ENCODE results near the gene B4GALNT2.
"Not testable (repeated sequence)": the region's sequence is repeated elsewhere in the genome, so short reads cannot be mapped to it uniquely, and the experiment has no call there.

The B4GALNT2 gene

DNA sequence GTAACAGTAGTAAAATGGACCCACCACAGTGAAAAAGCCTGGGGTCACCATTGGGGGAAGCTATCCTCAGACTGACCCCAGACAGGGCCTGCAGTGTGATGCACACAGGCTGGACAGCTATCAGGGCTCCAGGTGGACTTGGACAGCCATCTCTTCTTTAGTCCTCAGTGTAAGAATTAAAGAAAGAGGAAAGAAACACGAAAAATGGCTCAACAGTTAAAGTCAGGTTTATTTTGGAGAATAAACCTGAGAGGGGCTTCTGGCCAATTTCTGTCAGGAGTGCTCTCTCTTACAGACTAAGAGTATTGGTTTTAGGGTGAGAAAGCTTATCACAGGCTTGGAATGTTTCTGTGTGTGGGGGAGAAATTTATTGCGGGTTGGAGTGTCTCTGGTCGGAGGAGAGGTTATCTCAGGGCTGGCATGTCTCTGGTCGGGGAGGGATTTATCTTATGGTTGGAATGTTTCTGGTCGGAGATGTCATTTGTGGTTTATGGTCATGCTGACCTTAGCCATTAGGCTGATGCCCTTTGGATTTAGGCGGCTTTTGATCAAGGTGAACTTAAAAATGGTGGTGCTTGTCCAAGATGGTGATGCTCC is 10.8 kb upstream of the B4GALNT2 start:
- no peak for DNase-seq

GRCh38 chr17:49122566-49122965 is 10.0 kb upstream of the B4GALNT2 start:
- no peak for DNase-seq

DNA sequence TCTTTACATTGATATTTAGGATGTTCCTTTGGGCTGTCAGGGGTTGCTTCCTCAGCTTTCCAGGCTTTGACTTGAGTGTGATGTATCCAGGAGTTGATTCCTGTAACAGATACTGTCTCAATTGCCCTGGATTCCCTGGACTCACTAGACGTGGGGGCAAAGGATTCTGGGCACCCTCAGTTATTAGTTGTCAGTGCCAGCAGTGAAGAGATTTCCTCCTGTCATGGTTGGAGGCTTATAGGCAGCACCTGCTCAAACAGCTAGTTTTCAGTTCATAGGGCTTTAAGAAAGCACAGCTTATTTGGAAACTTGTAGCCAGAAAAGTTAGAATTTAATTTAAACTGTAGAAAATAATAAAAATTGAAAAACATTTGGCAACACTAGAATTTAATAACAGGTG is 9.5 kb upstream of the B4GALNT2 start:
- no peak for DNase-seq

DNA sequence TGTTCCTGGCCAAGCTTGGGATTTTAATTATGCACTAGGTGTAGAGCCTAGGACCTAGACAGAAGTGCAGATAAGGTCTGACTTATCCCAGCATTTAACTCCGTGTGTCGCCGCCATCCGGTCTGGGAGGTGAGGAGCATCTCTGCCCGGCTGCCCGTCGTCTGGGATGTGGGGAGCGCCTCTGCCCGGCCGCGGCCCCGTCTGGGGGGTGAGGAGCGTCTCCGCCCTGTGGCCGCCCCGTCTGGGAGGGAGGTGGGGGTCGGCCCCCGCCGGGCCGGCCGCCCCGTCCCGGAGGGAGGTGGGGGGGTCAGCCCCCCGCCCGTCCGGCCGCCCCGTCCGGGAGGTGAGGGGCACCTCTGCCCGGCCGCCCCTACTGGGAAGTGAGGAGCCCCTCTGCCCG is 7.1 kb upstream of the B4GALNT2 start:
- no peak for DNase-seq

DNA sequence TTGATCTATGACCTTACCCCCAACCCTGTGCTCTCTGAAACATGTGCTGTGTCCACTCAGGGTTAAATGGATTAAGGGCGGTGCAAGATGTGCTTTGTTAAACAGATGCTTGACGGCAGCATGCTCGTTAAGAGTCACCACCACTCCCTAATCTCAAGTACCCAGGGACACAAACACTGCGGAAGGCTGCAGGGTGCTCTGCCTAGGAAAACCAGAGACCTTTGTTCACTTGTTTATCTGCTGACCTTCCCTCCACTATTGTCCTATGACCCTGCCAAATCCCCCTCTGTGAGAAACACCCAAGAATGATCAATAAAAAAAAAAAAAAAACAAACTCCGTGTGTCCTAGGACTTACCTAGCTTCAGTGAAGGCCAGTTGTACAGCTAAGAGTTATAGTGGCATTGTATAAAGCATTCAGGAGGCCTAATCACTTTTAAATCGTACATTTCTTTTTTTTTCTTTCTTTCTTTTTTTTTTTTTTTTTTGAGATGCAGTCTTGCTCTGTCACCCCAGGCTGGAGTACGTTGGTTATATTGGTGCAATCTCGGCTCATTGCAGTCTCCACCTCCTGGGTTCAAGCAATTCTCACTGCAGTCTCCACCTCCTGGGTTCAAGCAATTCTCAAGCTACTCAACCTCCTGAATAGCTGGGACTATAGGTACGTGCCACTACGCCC is 6.2 kb upstream of the B4GALNT2 start:
- not testable (repeated sequence) for DNase-seq

GRCh38 chr17:49129359-49129950 is 3.1 kb upstream of the B4GALNT2 start:
- not testable (repeated sequence) for DNase-seq

DNA sequence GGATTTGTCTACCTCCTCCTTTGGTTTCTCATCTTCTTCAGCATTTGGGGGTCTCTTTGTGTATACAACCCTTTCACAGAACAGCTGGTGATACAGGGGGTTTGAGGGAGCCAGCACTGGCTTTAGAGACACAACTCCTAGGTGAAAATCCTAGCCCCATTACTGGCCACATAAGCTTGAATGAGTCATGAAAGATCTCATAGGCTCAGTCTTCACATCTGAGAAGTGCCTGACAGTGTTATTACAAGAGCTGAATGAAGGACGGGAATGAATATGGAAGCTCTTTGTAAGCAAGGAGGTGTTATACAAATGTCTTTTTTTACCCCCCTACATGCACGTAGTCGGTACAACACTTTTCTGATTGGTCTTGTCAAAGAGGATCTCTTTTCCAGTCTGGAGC is 1.7 kb upstream of the B4GALNT2 start:
- no peak for DNase-seq

DNA sequence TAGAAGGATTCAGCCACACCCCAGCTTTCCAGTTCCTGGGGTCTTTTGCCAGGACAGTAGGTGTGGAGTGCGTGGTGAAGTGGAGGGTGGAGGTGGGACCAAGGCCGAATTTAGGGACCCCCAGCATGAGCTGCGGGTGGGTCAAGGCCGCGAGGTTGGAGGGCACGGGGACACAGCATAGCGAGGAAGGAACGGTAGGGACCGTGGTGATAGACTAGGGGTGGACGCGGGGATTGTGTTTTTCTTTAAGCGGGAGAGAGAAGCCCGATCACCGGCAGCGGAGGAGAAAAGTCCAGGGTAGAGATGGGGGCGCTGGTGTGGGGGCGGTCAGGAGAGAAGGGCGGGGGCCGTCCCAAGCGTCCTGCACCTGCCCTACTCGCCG is 261 bp upstream of the B4GALNT2 start:
- no peak for DNase-seq

DNA sequence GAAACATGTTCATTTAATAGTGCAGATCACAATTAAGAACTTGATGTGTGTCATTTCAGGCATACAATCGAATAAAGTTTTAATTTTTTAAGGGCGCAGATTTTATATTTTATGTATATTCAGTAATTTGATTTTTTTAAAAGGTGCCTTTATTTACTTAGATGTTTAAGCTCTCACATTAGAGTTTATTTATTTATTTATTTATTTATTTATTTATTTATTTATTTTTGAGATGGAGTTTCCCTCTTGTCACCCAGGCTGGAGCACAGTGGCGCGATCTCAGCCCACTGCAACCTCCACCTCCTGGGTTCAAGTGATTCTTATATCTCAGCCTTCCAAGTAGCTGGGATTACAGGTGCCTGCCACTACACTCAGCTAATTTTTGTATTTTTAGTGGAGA is 3.8 kb downstream of the B4GALNT2 start:
- no peak for DNase-seq

DNA sequence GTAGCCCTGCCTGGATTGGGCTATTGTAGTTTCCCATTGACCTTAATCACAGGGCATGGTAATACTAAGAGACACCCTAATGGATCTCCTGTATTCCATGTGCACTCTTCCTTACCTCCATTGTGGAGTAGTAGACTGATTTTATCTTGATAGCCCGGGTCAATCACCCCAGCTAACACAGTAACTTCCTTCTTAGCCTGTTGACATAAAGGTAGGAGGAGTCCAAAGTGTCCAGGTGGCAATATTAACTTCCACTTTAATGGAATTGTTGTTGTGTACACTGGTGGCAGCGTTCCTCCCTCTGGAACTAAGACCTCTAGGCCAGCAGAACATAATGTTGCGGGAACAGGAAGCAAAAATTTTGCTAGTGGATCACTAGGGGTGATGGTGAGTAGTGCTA is 13.1 kb downstream of the B4GALNT2 start:
- not testable (repeated sequence) for DNase-seq

GRCh38 chr17:49146620-49147306 is 14.2 kb downstream of the B4GALNT2 start:
- DNase-seq: no peak

- DNase-seq: no peak
These were observed 15.6 kb downstream of the B4GALNT2 start for GRCh38 chr17:49148171-49148570.

DNA sequence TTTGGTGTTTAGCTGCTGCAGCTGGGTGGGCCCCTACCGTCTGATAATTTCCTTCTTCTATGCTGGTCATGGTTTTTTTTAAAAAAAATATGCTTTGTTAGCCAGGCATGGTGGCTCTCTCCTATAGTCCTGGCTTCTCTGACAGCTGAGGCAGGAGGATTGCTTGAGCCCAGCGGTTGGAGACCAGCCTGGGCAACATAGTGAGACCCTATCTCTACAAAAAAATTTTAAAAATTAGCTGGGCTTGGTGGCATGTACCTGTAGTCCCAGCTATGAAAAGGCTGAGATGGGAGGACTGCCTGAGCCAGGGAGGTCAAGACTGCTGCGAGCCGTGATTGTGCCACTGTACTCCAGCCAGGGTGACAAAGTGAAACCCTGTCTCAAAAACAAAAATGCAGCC is 19.4 kb downstream of the B4GALNT2 start:
- no peak for DNase-seq

GRCh38 chr17:49156256-49156655 is 23.7 kb downstream of the B4GALNT2 start:
- DNase-seq: no peak

DNA sequence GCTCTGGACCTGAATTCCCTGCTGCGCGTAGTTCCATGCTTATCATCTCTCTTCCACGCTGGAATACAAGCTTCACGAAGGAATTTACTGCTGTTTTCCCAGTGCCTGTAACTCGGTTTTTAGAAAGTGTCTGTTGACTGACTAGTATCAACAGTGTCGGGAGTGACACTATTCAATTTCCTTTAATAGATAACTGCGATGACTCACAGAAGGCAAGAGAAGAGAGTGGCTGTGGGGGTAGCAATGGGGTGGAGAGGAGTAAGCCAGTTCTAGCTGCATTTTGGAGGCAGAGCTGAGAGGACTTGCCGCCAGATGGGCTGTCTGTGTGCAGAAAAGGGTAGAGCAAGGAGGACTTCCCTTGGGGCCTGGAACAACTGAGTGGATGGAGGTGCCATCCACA is 25.2 kb downstream of the B4GALNT2 start:
- DNase-seq: no peak

- DNase-seq: no peak
These were observed 30.3 kb downstream of the B4GALNT2 start for GRCh38 chr17:49162866-49163265.

GRCh38 chr17:49165143-49165542 is 32.6 kb downstream of the B4GALNT2 start:
- DNase-seq: no peak

- no peak for DNase-seq
These were observed 36.1 kb downstream of the B4GALNT2 start for GRCh38 chr17:49168706-49169105.

- DNase-seq: no peak
These were observed 37.6 kb downstream of the B4GALNT2 start for GRCh38 chr17:49170216-49170615.

DNA sequence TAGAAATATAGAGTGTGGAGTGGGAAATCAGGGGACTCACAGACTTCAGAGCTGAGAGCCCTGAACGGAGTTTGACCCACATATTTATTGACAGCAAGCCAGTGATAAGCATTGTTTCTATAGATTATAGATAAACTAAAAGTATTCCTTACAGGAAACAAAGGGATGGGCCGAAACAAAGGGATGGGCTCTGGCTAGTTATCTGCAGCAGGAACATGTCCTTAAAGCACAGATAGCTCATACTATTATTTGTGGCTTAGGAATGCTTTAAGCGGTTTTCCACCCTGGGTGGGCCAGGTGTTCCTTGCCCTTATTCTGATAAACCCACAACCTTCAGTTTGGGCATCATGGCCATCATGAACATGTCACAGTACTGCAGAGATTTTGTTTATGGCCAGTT is 38.1 kb downstream of the B4GALNT2 start:
- DNase-seq: not testable (repeated sequence)

DNA sequence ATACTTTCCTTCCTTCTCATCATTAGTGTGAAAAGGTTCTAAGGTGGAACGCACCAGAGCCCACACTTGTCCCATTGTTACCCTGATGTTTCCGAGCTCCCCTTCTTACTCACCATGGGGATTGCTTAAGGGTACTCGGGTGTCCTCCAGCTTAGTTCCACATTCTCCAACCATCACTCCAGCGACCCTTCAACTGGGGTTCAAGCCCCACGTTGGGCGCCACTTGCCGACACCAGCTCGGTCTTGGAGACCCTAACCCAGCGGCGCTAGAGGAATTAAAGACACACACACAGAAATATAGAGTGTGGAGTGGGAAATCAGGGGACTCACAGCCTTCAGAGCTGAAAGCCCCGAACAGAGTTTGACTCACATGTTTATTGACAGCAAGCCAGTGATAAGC is 43.4 kb downstream of the B4GALNT2 start:
- not testable (repeated sequence) for DNase-seq

DNA sequence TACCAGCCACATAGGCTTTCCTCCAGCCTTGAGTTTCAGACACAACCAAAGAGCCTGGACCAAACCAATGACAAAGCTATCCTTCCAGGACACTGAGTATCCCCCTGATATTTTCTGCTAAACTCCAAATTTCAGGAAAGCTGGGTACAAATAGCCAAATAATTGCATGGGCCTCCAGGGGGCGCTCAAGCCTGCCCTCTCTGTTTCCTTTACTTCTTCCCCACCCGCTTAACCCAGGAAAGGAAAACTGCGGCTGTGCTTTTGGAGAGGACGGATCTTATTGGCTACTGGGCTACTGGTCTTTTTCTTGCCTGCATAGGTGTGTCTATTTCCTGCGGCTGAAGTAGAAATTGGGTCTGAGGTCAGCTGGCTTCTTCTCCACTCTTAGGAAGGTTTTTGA is 47.7 kb downstream of the B4GALNT2 start:
- DNase-seq: peak; percentile 45

GRCh38 chr17:49180998-49181635 is 48.5 kb downstream of the B4GALNT2 start:
- DNase-seq: no peak

DNA sequence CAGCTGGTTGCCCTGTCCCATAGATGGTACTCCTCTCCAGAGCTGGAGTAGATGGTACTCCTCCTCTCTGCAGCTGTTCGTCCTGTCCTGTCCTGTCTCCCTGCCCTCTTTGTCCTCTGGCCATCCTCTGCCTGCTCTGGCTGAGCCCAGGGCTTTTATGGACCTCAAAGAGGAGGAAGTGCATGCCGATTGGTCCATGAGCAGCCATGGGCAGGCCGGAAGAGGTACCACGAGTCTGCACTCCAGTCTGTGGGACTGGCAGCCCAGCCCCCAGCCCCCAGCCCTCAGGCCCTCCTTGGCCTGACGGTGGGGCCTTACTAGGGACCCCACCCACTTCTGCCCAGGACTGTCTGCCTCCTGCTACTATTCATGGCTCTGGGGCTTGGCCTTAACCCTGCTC is 50.8 kb downstream of the B4GALNT2 start:
- DNase-seq: no peak

Data from activated CD4-positive, alpha-beta T cell treated with anti-CD3 and anti-CD28 coated beads for 1 hour (primary cell).